GM18870 (cell line): Measurements from ENCODE around the gene RINL.
"Not testable (repeated sequence)": the region's sequence is repeated elsewhere in the genome, so short reads cannot be mapped to it uniquely, and the experiment has no call there.

Experiments used
- ATAC-seq: cut with Tn5 transposase; IDR thresholded peaks from one replicate; pipeline ENCODE4 v1.9.1; 2021; ENCODE audit warnings: moderate library complexity; ENCODE audit not compliant: unreplicated experiment

RINL gene

GRCh38 chr19:38878575-38879399 is 712 bp upstream of the RINL start:
- ATAC-seq = no peak

DNA sequence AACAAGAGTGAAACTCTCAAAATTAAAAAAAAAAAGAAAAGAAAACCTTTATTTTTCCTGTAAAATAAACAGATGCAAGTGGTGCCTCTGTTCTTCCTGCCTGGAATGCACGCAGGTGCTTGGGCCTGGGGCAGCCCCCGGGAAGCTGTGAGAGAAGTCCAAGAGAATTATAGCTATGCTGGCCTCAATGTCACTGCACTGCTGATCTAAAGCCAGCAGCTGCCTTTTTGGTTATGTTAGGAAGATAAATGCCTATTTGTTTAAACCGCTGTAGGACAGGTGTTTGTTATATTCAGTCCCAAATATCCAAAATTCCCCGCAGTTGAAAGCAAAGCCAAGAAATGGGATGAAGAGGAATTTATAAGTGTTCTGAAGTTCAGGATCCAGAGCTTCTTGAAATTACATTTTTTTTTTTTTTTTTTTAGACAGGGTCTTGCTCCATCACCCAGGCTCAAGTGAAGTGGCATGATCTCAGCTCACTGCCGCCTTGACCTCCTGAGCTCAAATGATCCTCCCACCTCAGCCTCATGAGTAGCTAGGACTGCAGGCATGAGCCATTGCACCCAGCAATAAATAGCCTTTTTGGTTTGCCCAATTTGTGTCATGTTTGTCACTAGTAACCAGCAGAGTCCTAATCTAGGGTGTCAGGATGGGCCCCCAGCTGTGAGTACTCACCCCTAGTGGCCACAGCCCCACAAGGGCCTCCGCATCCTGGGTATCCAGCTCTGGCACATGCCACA is 2.2 kb downstream of the RINL start:
- ATAC-seq = no peak

- not testable (repeated sequence) for ATAC-seq
Measured at GRCh38 chr19:38873400-38873799, 4.7 kb downstream of the RINL start.

DNA sequence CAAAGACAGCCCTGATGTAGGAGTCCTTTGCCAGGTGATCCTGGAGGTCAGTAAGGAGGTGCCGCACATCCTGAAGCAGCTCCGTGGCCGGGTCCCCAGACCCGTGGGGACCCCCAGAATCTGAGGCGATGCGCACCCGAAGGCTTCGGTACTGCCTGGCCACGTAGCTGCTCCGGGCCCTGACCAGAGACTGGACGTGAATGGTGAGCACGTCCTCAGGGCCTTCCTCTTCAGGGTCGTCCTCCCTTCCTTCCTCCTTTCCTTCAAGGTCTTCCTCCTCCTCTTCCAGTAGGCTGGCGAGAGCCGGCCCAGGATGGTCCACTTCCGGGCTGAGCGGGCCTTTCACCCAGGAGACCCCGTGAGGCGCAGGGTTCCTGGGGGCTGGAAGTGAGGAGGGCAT is 7.5 kb downstream of the RINL start:
- ATAC-seq = no peak

DNA sequence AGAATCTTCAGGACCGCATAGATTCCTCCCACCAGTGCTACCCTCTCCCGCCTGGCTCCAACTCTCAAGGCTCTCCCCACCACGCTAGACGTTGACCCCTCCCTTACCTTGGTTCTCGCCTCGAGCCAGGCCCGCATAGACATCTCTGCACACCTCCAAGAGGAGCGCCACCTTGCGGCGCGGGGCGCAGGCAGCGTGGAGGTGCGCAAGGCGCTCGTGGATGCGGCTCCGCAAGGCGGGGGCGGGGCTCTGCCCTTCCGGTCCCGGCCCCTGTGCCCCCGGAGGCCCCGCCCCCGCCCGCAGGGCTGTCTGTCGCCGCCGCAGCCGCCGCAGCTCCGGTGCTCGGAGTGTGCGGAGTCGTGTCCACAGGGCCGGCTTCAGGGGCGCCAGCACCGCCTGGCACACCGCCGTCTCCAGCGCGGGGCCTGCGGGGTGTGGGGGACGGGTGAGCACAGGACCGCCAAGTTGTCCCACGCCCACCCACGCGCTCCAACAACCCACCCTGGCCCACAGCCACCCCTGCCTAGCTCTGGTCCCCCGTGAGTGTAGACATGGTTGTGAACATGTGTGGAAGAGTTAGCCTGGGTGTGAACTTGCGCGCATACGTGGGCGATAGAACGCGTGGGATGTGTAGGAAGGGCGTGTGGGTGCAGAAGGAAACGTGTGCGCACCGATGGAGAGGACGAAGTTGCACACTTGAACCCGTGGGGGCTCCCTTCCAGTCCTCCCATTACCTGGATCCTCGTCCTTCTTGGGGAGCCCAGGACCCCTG is 8.1 kb downstream of the RINL start:
- peak; percentile 51 for ATAC-seq

- no peak for ATAC-seq
Measured at GRCh38 chr19:38869160-38869835, 8.8 kb downstream of the RINL start.

GRCh38 chr19:38868551-38868950 is 9.5 kb downstream of the RINL start:
- no peak for ATAC-seq

DNA sequence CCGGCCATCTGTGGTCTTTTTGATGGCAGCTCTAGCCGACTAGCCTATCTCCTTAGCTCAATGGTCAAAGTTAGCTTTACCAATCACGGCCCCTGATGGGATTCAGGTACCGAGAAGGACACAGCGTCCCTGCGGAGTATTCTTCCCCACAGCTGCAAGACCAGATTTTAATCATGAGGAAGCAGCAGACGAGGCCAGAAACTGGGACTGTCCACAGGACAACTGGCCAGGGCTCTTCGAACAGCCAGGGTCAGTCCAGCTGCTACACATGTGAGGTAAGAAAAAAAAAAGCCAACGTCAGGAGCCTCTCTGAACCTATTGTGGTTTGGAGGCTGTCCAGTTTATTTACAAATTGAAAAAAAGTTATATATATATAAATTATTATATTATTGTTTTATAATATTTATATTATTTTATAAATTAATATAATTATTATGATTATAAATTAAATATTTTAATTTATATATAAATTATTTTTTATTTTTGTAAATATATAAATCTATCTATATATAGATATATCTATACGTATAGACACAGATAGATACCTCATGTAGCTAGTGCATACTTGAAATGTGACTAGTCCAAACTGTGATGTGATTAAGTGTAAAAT is 10.8 kb downstream of the RINL start:
- no peak for ATAC-seq

GRCh38 chr19:38862321-38863059 is 15.6 kb downstream of the RINL start:
- no peak for ATAC-seq

DNA sequence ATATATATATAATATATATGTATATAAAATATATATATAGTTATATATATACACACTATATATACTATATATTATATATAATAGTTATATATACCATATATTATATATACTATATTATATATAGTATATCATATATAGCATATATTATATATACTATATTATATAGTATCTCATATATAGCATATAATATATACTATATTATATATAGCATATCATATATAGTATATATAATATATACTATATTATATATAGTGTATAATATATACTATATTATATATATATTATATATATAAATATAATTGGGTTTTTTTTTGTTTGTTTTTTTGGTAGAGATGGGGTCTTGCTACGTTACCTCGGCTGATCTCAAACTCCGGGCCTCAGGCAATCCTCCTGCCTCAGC is 16.7 kb downstream of the RINL start:
- no peak for ATAC-seq

DNA sequence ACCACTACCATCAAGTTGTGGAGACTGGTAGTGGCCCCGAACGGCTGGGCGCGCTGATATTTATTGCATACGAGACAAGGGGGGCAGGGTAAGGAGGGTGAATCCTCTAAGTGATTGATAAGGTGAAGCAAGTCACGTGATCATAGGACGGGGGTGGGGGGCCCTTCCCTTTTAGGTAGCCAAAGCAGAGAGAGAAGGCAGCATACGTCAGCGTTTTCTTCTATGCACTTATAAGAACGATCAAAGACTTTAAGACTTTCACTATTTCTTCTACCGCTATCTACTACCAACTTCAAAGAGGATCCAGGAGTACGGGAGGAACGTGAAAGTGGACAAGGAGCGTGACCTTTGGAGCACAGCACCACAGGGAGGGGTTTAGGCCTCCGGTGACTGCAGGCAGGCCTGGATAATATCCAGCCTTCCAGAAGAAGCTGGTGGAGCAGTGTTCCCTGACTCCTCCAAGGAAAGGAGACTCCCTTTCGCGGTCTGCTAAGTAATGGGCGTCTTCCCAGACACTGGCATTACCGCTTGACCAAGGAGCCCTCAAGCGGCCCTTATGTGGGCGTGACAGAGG is 18.4 kb downstream of the RINL start:
- not testable (repeated sequence) for ATAC-seq

DNA sequence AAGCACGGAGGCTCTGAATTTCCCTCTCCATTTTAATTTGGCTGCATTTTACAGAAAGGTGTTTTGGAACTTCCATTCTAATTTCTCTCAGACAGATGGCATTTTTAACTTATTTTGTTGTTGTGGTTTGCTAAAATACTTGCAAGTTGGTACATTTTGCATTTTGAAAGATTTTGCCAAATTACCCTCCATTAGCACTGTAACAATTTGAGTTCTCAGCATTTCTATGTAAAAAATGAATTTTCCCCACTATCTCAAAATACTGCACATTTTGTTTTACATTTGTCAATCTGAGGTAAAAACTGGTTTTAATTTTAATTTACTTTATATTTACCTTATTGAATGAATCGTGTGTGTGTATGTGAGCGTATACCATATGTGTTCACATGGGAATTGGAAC is 21.3 kb downstream of the RINL start:
- ATAC-seq = no peak

GRCh38 chr19:38855751-38856150 is 22.3 kb downstream of the RINL start:
- ATAC-seq = not testable (repeated sequence)

DNA sequence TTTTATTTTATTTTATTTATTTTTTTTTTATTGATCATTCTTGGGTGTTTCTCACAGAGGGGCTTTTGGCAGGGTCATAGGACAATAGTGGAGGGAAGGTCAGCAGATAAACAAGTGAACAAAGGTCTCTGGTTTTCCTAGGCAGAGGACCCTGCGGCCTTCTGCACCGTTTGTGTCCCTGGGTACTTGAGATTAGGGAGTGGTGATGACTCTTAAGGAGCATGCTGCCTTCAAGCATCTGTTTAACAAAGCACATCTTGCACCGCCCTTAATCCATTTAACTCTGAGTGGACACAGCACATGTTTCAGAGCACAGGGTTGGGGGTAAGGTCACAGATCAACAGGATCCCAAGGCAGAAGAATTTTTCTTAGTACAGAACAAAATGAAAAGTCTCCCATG is 23.1 kb downstream of the RINL start:
- not testable (repeated sequence) for ATAC-seq

DNA sequence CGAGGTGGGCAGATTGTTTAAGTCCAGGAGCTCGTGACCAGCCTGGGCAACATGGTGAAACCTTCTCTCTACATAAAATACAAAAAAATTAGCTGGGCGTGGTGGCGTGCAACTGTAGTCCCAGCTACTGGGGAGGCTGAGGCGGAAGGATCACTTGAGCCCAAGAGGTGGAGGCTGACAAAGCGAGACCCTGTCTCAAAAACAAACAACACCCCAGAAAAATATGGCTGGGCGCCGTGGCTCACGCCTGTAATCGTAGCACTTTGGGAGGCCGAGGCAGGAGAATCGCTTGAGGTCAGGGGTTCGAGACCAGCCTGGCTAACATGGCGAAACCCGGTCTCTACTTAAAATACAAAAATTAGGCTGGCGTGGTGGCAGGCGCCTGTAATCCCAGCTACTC is 24.9 kb downstream of the RINL start:
- no peak for ATAC-seq

DNA sequence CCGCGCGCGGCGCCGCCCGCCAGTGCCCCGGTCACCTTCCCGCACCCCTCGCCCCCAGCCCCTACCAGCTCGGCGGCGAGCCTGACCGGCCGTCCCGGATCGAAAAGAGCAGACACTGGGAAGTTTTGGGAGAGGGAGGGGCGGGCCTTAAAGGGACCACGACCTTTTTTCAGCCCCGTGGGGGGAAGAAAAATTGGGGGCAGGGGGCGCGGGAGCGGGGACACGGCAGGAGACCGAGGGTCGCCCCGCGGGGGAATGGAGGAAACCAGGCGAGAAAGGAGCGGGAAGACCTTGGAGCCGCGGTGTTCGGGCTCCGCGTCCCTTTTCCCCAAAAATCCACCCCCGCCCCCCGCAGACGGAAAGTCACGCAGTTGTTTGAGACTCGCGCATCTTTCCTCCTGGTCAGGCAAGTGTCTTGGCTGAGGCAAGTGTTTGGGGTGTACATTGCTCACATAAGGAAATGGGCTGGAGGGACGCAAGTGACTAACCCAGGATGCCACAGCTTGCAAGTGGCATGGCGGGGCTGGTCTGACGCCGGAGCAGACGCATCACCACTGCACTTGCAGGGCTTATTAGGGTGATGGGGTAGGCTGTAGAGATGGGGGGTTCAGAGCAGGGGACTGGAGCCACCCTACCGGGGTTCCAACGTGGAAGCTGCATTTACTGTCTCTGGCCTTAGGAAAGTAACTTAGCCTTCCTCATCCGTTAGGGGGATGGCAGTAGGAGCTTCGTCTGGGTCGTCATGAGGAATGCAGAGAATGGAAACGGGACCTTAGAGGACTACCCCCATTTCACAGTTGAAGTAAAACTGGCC is 25.6 kb downstream of the RINL start:
- no peak for ATAC-seq

GRCh38 chr19:38851622-38852230 is 26.3 kb downstream of the RINL start:
- no peak for ATAC-seq

GRCh38 chr19:38850976-38851621 is 27.0 kb downstream of the RINL start:
- no peak for ATAC-seq
